K562 (cell line): ENCODE measurements around the gene SERTAD1. TPM values are rescaled to one million over a fixed set of nuclear protein-coding genes. Genes with fewer than 3 reads are reported as not detected.

ENCODE experiments used
- ATAC-seq: fragments of 200-7000 bp; cut with Tn5 transposase; 3 replicates; pipeline ENCODE4 v1.9.1; 2020; ENCODE audit warnings: moderate library complexity
- BruUV-seq: library from RNA; stranded (reverse); fragments of 400-500 nt; replicated peaks from 2 replicates; lab custom pipeline; 2021; lab: Mats Ljungman, UMichigan
- CTCF ChIA-PET: fragments of 300-600 bp; formaldehyde crosslinking; extraction: SDS; loops from one replicate; lab custom pipeline; 2021; ENCODE audit warnings: low intra/inter-chr PET ratio; lab: Yijun Ruan, JAX
- POLR2A ChIA-PET: fragments of 300-600, 350-650 bp; sonication (Branson Sonifier 250); formaldehyde crosslinking; extraction: SDS; loops from one replicate; lab custom pipeline; 2021; ENCODE audit warnings: antibody characterized with exemption, inconsistent platforms; lab: Yijun Ruan, JAX
- DNase-seq, 4 experiments: peaks; one replicate each; pipeline versions ENCODE4 v3.0.0 to v3.0.0-alpha.2; 2011 to 2018; ENCODE audit warnings: low spot score in 3 of 4, mixed read lengths in 3 of 4; ENCODE audit errors: extremely low read depth in 1 of 4
- FAIRE-seq: peaks from 2 replicates; lab custom pipeline; 2011; peaks lifted over from hg19 to GRCh38; lab: Jason Lieb, UNC
- H2AFZ ChIP-seq: 2 replicates; pipeline ENCODE4 v1.6.0; 2011; ENCODE audit warnings: low read depth, low read length, control low read depth, inconsistent platforms
- H3K27ac ChIP-seq: fragments of 200-600 bp; 3 replicates; pipeline ENCODE4 v1.8.0; 2011; ENCODE audit warnings: low read depth, mild to moderate bottlenecking, control low read depth, inconsistent platforms, low read length, moderate library complexity, mixed read lengths; ENCODE audit errors: extremely low read depth
- H3K27me3 ChIP-seq, 2 experiments: fragments of 300-600 bp in 1 of 2; 2 replicates in 1 of 2; 3 replicates in 1 of 2; pipeline versions ENCODE4 v1.6.0 to v1.8.0; 2011; ENCODE audit warnings: inconsistent platforms in 2 of 2, low read length in 2 of 2, mild to moderate bottlenecking in 1 of 2, mixed read lengths in 1 of 2, moderate library complexity in 1 of 2; ENCODE audit not compliant: control insufficient read depth in 2 of 2, insufficient read depth in 2 of 2
- H3K36me3 ChIP-seq: fragments of 300-600 bp; 3 replicates; pipeline ENCODE4 v1.8.0; 2011; ENCODE audit warnings: mild to moderate bottlenecking, low read length, inconsistent platforms; ENCODE audit not compliant: control insufficient read depth, insufficient read depth
- H3K4me1 ChIP-seq, 2 experiments: fragments of 200-600 bp in 1 of 2; replicated peaks in 1 of 2; 2 replicates in 1 of 2; 3 replicates in 1 of 2; pipeline versions ENCODE4 v1.5.1 to v1.8.0; 2011; ENCODE audit warnings: inconsistent platforms in 2 of 2, low read length in 2 of 2, mild to moderate bottlenecking in 1 of 2, mixed read lengths in 1 of 2, moderate library complexity in 1 of 2; ENCODE audit not compliant: control insufficient read depth in 2 of 2, insufficient read depth in 2 of 2
- H3K4me2 ChIP-seq: 2 replicates; pipeline ENCODE4 v1.6.1; 2011; ENCODE audit warnings: low read length, control low read depth, inconsistent platforms, mixed read lengths; ENCODE audit not compliant: insufficient read depth
- H3K4me3 ChIP-seq: fragments of 200-600 bp; sonication (generic), shearing (Covaris generic); 2 replicates; pipeline ENCODE4 v1.5.1; 2016; ENCODE audit warnings: control low read depth, inconsistent platforms
- H3K79me2 ChIP-seq: fragments of 200-600 bp; 3 replicates; pipeline ENCODE4 v1.8.0; 2011; ENCODE audit warnings: low read length, inconsistent platforms; ENCODE audit not compliant: control insufficient read depth, insufficient read depth
- H3K9ac ChIP-seq, 2 experiments: 2 replicates each; pipeline versions ENCODE4 v1.6.0 to v1.6.1; 2011; ENCODE audit warnings: low read depth in 2 of 2, low read length in 2 of 2, control low read depth in 1 of 2, inconsistent platforms in 1 of 2, mild to moderate bottlenecking in 1 of 2, mixed read lengths in 1 of 2; ENCODE audit not compliant: insufficient read depth in 1 of 2
- H3K9me1 ChIP-seq: one replicate; pipeline ENCODE4 v1.6.0; 2011; ENCODE audit warnings: inconsistent platforms, mild to moderate bottlenecking, low read length, moderate library complexity; ENCODE audit not compliant: control insufficient read depth, insufficient read depth
- H3K9me3 ChIP-seq: replicated peaks from 2 replicates; pipeline ENCODE4 v1.5.1; 2011; ENCODE audit warnings: low read depth, low read length, inconsistent platforms; ENCODE audit not compliant: control insufficient read depth, insufficient read depth
- H4K20me1 ChIP-seq: replicated peaks from 2 replicates; pipeline ENCODE4 v1.6.1; 2011; ENCODE audit warnings: low read length, inconsistent platforms, mixed read lengths; ENCODE audit not compliant: control insufficient read depth, insufficient read depth
- CTCF ChIP-seq, 3 experiments: IDR thresholded peaks in 2 of 3; conservative IDR thresholded peaks in 1 of 3; 2 replicates each; pipeline ENCODE4 v1.5.1; 2011 to 2012; ENCODE audit warnings: low read length in 3 of 3, mild to moderate bottlenecking in 3 of 3, control low read depth in 2 of 3, improper control_type of control experiment in 1 of 3, inconsistent platforms in 1 of 3, low read depth in 1 of 3, mixed read lengths in 1 of 3, moderate library complexity in 1 of 3; ENCODE audit not compliant: insufficient read depth in 2 of 3
- FUS ChIP-seq: fragments of 200-400 bp; formaldehyde crosslinking; optimal IDR thresholded peaks from 2 replicates; pipeline ENCODE3; 2017; ENCODE audit warnings: low read depth, low read length
- WGBS: fragments of 100-300 bp; shearing (Covaris generic); methylation state at CpG from one replicate; pipeline ENCODE4 v1.1.6; 2016; ENCODE audit warnings: low coverage, mixed read lengths; ENCODE audit not compliant: insufficient coverage; ENCODE audit errors: missing lambda C conversion rate; 5-methylcytosine and 5-hydroxymethylcytosine counted together
- in situ Hi-C: fragments of 300-500 bp; cut with MboI; formaldehyde crosslinking; loops from 4 replicates; pipeline ENCODE4 v1.15.0; 2018; ENCODE audit warnings: inconsistent platforms, mixed read lengths
- intact Hi-C: fragments of 100-400 bp; cut with micrococcal nuclease; formaldehyde crosslinking; loops from 2 replicates; pipeline ENCODE4 v1.14.2; 2022
- polyA plus RNA-seq, 8 experiments: library from polyadenylated mRNA; depleted of rRNA in 4 of 8; stranded (reverse) in 5 of 8; unstranded in 3 of 8; fragments of >200 nt; fragmentation: Nextera tagmentation in 2 of 8; fragmentation: Illumina TruSeq in 1 of 8; extraction: Ambion mirVana in 2 of 8; extraction: Trizol in 1 of 8; gene quantifications; 2 replicates each; pipeline versions ENCODE4 v1.2.1 to v1.2.3, GENCODE V29; 2011 to 2014; ENCODE audit warnings: inconsistent platforms in 1 of 8, missing spikeins in 1 of 8
- total RNA-seq, 7 experiments: library from RNA; depleted of rRNA in 6 of 7; stranded (reverse); fragments of >200 nt in 6 of 7; fragmentation: Illumina TruSeq in 2 of 7; extraction: Trizol in 2 of 7; gene quantifications; 2 replicates each; pipeline versions ENCODE4 v1.2.1 to v1.2.3, GENCODE V29; 2011 to 2021; ENCODE audit warnings: low replicate concordance in 1 of 7

SERTAD1 gene
- total and polyA plus RNA-seq, 9 of the 15 experiments (the other 6 are each of a cell fraction or from before 2014, with no cell fraction given) = 0.15 to 8.7 (median 4.9) TPM

DNA sequence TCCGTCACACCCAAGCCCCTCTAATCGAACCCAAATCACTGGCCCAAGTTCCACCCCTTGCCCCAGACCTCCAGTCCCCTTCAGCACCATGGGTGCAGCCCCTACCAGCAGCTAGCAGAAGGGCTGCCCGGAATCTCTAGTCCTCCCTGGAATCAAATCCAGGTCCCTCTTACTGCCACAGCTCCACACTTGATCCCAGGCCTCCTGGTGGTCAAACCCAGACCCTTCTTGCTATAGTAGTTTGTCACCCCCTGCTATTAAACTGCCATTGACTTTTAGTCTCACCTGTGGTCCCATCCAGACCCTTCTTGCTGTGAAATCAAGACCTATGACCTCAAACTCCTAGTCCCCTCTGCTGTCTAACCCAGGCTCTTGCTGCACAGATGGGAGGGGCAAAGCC lies 44.5 kb downstream of the SERTAD1 start:
- no peak for DNase-seq
- Histone ChIP-seq H3K9me3 (no peaks in the 10 kb centered on the region), H3K9me1 (no peaks in the 10 kb centered on the region), H3K36me3 (peaks cover 15% of the 10 kb centered on the region; the same call in 2 of the 3 replicates), H3K4me2 (no peak overlapping the region), H3K4me1 (peaks cover 0 to 36% of the 10 kb centered on the region in 2 experiments; a peak in 2 of 5 replicates), H3K27ac (no peak overlapping the region), H3K9ac (no peak overlapping the region), H3K27me3 (peaks cover 0 to 6% of the 10 kb centered on the region in 2 experiments; a peak in 1 of 5 replicates), H4K20me1 (0 out of 2 replicates have a peak, but pooled peaks cover 5% of the 10 kb centered on the region), H3K4me3 (no peak overlapping the region), H3K79me2 (no peaks in the 10 kb centered on the region), H2AFZ (no peak overlapping the region)
- no peak for FAIRE-seq
- TF ChIP-seq CTCF (IDR thresholded peaks at IDR 0.05 in 2 of 3, conservative IDR thresholded peaks at IDR 0.05 in 1 of 3; ENCODE audit: insufficient read depth in 2 of 3, low read depth in 1 of 3, low read length in 3 of 3) (peak in 2 of 3 experiments; percentile 8 to 28; a peak in 1 of 6 replicates), FUS (no peak)
- peak; percentile 32; the same call in 2 of the 3 replicates for ATAC-seq
- POLR2A ChIA-PET = interaction anchor here (0.7 to 2.6 kb wide), 3 partner anchors 10 to 261 kb away, joined by 4 to 19 read pairs (median 5); no protein-coding TSS in a partner anchor
- WGBS = 42% methylated on average over 3 of the region's 3 CpGs
- BruUV-seq = no TSS peak
- in situ Hi-C loops (no loop called here), intact Hi-C loops (no loop called here)
- CTCF ChIA-PET = no interaction called here
